GM12801 (cell line): ENCODE measurements around the gene HTT.

Experiments used
- TF ChIP-seq, protein P1 (sequence below): IDR thresholded peaks from one replicate; pipeline ENCODE4 v1.5.1; 2011; ENCODE audit warnings: control low read depth; ENCODE audit not compliant: insufficient read length; ENCODE audit errors: extremely low read depth

The HTT gene

DNA sequence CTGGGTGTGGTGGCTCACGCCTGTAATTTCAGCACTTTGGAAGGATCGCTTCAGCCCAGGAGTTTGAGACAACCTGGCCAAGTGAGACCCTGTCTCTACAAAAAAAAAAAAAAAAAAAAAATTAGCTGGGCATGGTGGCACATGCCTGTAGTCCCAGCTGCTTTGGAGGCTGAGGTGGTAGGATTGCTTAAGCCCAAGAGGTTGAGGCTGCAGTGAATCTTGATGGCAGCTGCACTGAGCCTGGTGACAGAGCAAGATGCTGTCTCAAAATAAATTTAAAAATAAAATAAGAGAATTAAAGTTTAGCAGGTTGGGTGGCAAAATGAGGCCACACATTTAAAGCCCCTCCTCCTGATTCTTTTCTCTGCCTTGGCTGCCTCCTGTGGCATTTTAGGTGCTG, 47.1 kb downstream of the HTT start:
- TF ChIP-seq, protein P1, sequence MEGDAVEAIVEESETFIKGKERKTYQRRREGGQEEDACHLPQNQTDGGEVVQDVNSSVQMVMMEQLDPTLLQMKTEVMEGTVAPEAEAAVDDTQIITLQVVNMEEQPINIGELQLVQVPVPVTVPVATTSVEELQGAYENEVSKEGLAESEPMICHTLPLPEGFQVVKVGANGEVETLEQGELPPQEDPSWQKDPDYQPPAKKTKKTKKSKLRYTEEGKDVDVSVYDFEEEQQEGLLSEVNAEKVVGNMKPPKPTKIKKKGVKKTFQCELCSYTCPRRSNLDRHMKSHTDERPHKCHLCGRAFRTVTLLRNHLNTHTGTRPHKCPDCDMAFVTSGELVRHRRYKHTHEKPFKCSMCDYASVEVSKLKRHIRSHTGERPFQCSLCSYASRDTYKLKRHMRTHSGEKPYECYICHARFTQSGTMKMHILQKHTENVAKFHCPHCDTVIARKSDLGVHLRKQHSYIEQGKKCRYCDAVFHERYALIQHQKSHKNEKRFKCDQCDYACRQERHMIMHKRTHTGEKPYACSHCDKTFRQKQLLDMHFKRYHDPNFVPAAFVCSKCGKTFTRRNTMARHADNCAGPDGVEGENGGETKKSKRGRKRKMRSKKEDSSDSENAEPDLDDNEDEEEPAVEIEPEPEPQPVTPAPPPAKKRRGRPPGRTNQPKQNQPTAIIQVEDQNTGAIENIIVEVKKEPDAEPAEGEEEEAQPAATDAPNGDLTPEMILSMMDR, result no peak

DNA sequence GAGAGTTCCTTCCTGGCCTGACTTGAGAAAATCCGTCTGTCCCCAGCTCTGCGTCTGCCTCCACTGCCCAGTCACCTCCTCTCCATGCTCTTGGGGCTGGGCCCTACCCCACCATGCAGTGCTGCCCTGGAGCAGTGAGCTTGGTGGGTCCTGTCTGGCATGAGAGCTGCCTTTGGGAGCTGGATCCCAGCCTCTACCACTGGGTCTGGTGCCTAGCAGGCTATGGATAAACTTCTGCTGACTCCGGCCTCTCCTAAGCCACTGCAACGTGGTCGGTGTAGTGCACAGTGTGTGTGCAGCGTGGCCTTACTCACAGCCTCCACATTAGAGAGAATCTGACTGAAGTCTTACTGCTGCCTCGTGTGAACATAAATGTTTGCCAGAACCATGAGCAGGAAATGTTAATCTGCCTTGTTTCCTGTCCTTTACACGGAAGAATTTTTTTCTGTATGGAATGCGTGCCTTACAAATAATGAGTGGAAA, 47.6 kb downstream of the HTT start:
- TF ChIP-seq, protein P1, result no peak

- TF ChIP-seq, protein P1, result no peak
Measured at GRCh38 chr4:3123181-3123671, 48.7 kb downstream of the HTT start.

DNA sequence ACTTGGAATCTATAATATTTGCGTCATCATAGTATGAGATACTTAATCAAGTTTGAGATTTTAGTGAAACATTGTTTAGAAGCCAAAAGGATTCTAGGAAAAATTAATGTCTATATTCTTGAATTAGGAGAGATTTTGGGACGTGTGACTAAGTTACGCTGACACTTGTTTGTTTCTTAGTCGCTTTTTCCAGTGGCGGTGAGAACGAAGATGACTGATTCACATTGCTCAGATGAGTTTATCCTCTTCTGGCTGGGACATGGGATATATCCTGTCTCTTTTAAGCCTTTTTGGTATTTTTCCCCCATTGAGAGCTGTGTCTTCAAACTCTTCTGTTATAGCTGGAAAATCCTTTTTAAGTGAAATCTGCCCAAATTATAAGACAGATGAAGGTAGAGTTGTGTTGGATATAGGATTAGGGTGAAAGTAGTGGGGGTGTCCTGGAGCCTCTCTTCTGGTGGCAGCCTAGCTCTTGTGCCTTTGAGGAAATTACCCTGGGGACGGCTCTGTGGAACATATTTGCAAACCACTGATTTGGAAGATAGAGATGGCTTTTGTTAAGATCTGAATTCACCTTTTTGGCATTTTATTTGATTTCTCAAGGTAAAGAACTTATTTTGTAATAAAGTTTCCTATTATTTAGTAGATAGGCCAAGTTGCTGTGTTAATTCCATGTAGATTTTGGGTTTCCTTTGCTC, 49.7 kb downstream of the HTT start:
- TF ChIP-seq, protein P1, result no peak

DNA sequence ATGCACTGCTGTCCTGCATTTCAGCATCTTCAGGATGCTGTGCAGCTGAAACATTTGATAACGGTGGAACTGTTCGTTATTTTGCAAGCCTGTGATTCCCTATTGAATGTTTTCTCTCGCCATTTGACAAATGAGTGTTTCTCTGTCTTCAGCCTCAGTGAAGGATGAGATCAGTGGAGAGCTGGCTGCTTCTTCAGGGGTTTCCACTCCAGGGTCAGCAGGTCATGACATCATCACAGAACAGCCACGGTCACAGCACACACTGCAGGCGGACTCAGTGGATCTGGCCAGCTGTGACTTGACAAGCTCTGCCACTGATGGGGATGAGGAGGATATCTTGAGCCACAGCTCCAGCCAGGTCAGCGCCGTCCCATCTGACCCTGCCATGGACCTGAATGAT, 52.6 kb downstream of the HTT start:
- TF ChIP-seq, protein P1, result no peak

DNA sequence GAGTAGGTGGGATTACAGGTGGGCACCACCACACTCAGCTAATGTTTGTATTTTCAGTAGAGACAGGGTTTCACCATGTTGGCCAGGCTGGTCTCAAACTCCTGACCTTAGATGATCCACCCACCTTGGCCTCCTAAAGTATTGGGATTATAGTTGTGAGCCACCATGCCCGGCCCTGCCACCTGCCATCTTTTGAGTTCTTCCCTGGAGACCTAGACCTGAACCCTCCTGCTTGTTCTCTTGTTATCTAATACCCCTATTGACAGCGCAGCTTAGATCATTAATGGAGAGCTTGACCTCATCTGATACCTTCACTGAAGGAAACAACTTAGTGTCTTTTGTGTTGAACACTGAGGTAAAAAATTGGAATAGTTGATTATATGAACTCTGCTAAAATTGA, 53.6 kb downstream of the HTT start:
- TF ChIP-seq, protein P1, result no peak

DNA sequence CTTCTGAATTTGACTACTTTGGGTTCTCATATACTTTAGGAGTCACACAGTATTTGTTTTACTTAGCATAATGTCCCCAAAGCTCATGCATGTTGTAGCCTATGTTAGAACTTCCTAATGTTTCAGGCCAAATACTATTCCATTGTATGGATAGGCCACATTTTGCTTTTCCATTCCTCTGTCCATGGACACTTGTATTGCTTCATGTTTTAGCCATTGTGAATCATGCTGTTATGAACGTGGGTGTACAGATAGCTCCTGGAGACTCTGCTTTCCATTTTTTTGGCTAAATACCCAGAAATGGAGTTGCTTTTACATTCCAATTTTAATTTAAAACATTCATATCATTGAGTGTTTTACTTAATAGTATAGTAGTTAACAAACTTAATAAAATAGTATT, 54.5 kb downstream of the HTT start:
- TF ChIP-seq, protein P1, result no peak
